ENCODE measurements around the gene MPHOSPH10. TPM values are rescaled to one million over a fixed set of nuclear protein-coding genes. Genes with fewer than 3 reads are reported as not detected.
"Not testable (repeated sequence)": the region's sequence is repeated elsewhere in the genome, so short reads cannot be mapped to it uniquely, and the experiment has no call there.

Gene MPHOSPH10
- polyA plus RNA-seq, 1 donor, result 34.4 TPM

DNA sequence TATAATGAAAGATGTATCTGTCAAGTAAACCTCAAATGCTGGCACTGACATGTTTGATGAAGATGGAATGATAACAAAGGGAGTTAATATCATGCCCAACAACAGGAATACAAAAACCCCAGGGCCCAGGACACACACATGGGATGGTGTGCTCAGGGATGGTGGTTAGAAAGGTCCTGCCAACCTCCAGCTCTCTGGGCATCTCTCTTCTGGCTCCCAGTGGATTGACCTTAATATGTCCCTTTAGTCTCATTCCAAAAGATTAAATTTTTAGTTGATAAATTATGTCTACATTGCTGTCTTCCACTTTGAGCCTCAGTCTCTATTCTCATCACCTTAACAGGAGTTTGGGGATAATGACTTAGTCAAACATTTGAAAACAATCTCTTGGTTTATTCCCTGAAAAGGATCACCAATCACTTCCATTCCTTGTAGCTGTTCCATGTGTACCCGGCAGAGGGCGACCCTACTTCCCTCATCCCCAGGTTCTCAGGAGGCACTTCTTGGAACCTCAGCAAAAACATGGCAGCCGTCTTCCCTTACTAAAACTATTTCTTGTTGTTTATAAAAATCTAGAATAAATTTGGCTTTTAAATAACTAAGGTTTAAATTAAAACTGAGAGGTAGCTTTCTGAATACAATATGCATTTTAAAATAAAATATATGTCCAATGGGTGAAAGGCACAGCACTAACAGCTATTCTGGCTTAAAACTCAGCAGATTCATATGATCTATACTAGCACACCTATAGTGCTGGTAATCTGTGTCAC lies 30.1 kb upstream of the MPHOSPH10 start:
- Histone ChIP-seq H3K4me1 (ENCODE audit: control insufficient read depth, insufficient read depth, low read length) (no peaks in the 10 kb centered on the region), H3K27ac (ENCODE audit: low read length) (no peak overlapping the region), H3K9me3 (ENCODE audit: control insufficient read depth, low read depth, low read length) (no peaks in the 10 kb centered on the region), H3K4me3 (ENCODE audit: low read length) (no peak overlapping the region), H3K36me3 (ENCODE audit: control insufficient read depth, insufficient read depth, low read length) (no peaks in the 10 kb centered on the region), H3K27me3 (ENCODE audit: control insufficient read depth, insufficient read depth, low read length) (no peaks in the 10 kb centered on the region)
- peak; percentile 16 to 30 for DNase-seq
- WGBS (ENCODE audit: insufficient coverage, low lambda C conversion rate), result no CpG with 5 or more reads among the region's 3 CpGs

DNA sequence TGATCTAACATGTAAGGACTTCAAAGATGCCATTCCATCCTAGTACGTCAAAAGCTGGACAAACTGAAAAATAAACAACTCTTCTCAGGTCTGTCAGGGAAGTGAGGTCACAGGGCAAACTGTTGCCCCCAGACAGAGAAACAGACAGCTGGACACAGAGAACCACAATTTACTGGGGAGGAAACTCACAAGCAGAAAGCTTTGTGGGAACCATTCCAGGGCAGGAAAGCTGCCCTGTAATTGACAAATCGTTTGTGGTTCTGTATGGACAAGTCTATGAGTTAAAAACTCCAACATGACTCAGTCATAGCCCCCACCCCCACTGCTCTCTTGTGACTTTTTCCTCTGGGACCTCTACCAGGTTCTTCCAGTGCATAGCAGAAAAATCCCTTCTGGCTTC lies 28.8 kb upstream of the MPHOSPH10 start:
- no peaks in the 10 kb centered on the region for H3K4me1 ChIP-seq (ENCODE audit: control insufficient read depth, insufficient read depth, low read length)
- no peak overlapping the region for H3K4me3 ChIP-seq (ENCODE audit: low read length)
- no peaks in the 10 kb centered on the region for H3K36me3 ChIP-seq (ENCODE audit: control insufficient read depth, insufficient read depth, low read length)
- H3K9me3 ChIP-seq (ENCODE audit: control insufficient read depth, low read depth, low read length), result no peaks in the 10 kb centered on the region
- H3K27ac ChIP-seq (ENCODE audit: low read length), result no peak overlapping the region
- DNase-seq, result no peak
- WGBS (ENCODE audit: insufficient coverage, low lambda C conversion rate), result no CpG with 5 or more reads among the region's 2 CpGs
- no peaks in the 10 kb centered on the region for H3K27me3 ChIP-seq (ENCODE audit: control insufficient read depth, insufficient read depth, low read length)

DNA sequence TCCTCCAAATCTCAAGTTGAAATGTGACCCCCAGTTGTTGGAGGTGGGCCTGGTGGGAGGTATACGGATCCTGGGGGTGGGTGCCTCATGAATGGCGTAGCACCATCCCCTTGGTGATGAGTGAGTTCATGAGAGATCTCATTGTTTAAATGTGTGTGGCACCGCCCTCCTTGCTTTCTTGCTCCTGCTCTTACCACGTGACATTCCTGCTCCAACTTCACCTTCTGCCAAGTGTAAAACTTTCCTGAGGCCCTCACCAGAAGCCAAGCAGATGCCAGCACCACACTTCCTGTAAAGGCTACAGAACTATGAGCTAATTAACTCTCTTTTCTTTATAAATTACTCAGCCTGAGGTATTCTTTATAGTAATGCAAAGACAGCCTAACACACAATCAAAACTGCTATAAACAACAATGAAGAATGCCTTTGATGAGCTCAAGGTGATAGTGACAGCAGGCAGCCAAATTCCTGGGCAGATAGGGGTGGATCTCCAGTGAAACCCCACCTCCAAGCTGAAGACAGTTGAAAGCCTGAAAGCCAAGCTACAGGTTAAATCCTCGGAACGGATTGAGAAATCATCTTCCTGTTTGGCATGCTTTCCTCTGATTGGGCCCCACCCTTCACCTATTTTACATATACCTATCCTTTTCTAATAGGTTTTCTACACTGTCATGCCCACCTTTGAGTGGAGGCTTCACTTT lies 27.3 kb upstream of the MPHOSPH10 start:
- no peaks in the 10 kb centered on the region for H3K9me3 ChIP-seq (ENCODE audit: control insufficient read depth, low read depth, low read length)
- DNase-seq, result no peak
- no peaks in the 10 kb centered on the region for H3K4me1 ChIP-seq (ENCODE audit: control insufficient read depth, insufficient read depth, low read length)
- no peak overlapping the region for H3K4me3 ChIP-seq (ENCODE audit: low read length)
- WGBS (ENCODE audit: insufficient coverage, low lambda C conversion rate), result 100% methylated on average over 1 of the region's 6 CpGs
- no peak overlapping the region for H3K27ac ChIP-seq (ENCODE audit: low read length)
- H3K27me3 ChIP-seq (ENCODE audit: control insufficient read depth, insufficient read depth, low read length), result no peaks in the 10 kb centered on the region
- H3K36me3 ChIP-seq (ENCODE audit: control insufficient read depth, insufficient read depth, low read length), result no peaks in the 10 kb centered on the region

DNA sequence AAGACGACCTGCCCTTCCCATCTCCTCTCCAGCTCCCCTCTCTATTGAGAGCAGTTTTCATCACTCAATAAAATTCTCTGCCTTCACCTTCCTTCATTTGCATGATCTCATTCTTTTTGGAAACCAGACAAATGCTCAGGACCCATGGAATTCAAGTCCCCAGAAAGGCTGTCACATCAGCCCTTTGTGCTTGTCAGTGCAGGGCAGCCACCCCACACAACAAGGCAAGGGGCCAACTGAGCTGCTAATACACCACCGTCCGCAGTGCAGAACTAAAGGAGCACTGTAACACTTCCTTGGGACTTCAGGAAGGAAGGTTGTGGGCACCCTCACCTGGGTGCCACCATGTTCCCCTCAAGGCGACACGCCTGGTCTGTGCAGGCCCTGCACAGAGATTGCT lies 26.6 kb upstream of the MPHOSPH10 start:
- DNase-seq, result no peak
- WGBS (ENCODE audit: insufficient coverage, low lambda C conversion rate), result no CpG with 5 or more reads among the region's 5 CpGs
- Histone ChIP-seq H3K27me3 (ENCODE audit: control insufficient read depth, insufficient read depth, low read length) (no peaks in the 10 kb centered on the region), H3K4me3 (ENCODE audit: low read length) (no peak overlapping the region), H3K4me1 (ENCODE audit: control insufficient read depth, insufficient read depth, low read length) (no peaks in the 10 kb centered on the region), H3K36me3 (ENCODE audit: control insufficient read depth, insufficient read depth, low read length) (no peaks in the 10 kb centered on the region), H3K27ac (ENCODE audit: low read length) (no peak overlapping the region), H3K9me3 (ENCODE audit: control insufficient read depth, low read depth, low read length) (no peaks in the 10 kb centered on the region)

DNA sequence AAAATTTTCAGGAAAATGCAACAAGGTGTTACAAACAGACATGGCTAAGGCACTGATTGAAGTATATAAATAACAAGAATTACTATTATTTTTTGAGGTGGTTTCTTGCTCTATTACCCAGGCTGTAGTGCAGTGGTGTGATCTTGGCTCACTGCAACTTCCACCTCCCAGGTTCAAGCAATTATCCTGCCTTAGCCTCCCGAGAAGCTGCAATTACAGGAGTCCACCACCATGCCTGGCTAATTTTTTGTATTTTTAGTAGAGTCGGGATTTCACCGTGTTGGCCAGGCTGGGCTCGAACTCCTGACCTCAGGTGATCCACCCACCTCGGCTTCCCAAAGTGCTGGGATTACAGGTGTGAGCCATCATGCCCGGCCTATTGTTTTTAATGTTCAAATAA lies 24.0 kb upstream of the MPHOSPH10 start:
- not testable (repeated sequence) for H3K9me3 ChIP-seq (ENCODE audit: control insufficient read depth, low read depth, low read length); H3K4me1 ChIP-seq (ENCODE audit: control insufficient read depth, insufficient read depth, low read length); H3K27me3 ChIP-seq (ENCODE audit: control insufficient read depth, insufficient read depth, low read length); H3K27ac ChIP-seq (ENCODE audit: low read length); DNase-seq; H3K4me3 ChIP-seq (ENCODE audit: low read length); H3K36me3 ChIP-seq (ENCODE audit: control insufficient read depth, insufficient read depth, low read length)
- 93% methylated on average over 3 of the region's 6 CpGs for WGBS (ENCODE audit: insufficient coverage, low lambda C conversion rate)

DNA sequence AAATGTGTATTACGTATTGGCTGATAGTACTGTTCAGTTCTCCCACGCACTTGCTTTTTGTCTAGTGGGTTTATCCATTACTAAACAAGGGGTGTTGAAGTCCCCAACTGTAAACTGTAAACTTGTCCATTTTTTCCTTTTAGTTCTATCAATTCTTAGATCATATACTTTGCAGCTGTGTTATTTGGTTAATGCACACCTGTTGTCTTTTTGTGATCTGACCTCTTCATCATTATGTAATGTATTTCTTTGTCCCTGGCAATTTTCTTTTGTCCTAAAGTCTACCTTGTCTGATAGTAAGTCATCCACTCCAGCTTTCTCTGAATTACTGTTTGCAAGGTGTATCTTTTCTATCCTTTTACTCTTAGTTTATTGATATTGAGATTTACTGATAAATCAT lies 22.3 kb upstream of the MPHOSPH10 start:
- no peaks in the 10 kb centered on the region for H3K4me1 ChIP-seq (ENCODE audit: control insufficient read depth, insufficient read depth, low read length)
- H3K9me3 ChIP-seq (ENCODE audit: control insufficient read depth, low read depth, low read length), result no peaks in the 10 kb centered on the region
- no peak for DNase-seq
- peaks cover 11% of the 10 kb centered on the region for H3K36me3 ChIP-seq (ENCODE audit: control insufficient read depth, insufficient read depth, low read length)
- no peak overlapping the region for H3K4me3 ChIP-seq (ENCODE audit: low read length)
- no peak overlapping the region for H3K27ac ChIP-seq (ENCODE audit: low read length)
- H3K27me3 ChIP-seq (ENCODE audit: control insufficient read depth, insufficient read depth, low read length), result no peaks in the 10 kb centered on the region
- WGBS (ENCODE audit: insufficient coverage, low lambda C conversion rate), result 80% methylated on average over 1 of the region's 2 CpGs

DNA sequence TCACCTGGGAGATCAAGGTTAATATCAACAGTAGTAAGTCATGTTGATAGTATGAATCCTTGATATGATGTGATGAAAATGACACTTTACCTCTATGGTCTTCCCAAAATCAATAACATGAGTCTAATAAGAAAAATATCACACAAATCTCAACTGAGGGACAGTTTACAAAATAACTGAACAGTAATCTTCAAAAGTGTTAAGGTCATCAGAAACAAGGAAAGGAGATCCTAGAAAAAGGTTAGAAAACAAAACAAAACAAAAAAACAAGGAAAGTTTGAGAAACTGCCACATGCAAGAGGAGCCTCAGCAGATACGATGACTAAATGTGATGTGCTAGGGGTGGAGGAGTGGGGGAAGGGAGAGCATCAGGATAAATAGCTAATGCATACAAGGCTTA lies 16.6 kb upstream of the MPHOSPH10 start:
- DNase-seq, result no peak
- no peaks in the 10 kb centered on the region for H3K27me3 ChIP-seq (ENCODE audit: control insufficient read depth, insufficient read depth, low read length)
- no peak overlapping the region for H3K4me3 ChIP-seq (ENCODE audit: low read length)
- no CpG with 5 or more reads among the region's 1 CpG for WGBS (ENCODE audit: insufficient coverage, low lambda C conversion rate)
- H3K9me3 ChIP-seq (ENCODE audit: control insufficient read depth, low read depth, low read length), result no peaks in the 10 kb centered on the region
- H3K36me3 ChIP-seq (ENCODE audit: control insufficient read depth, insufficient read depth, low read length), result peaks cover 40% of the 10 kb centered on the region
- H3K27ac ChIP-seq (ENCODE audit: low read length), result no peak overlapping the region
- no peaks in the 10 kb centered on the region for H3K4me1 ChIP-seq (ENCODE audit: control insufficient read depth, insufficient read depth, low read length)

DNA sequence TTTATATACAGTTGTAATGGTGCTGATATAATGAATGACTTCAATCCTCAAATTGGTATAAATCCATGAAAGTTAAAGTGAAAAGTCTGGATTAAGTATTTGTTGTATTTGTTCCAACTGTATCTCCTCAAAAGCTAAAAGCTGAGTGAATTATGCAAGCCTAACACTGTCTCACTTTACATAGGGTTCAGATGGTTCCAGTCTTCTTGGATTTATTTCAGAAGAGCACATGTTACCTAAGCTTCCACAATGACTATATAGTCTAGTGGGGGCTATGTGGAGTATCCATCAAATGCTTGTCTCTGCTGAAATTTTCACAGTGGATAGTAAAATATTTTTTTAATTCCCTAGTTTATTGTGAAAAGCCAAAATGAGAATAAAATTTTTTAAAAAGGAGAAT lies 13.4 kb upstream of the MPHOSPH10 start:
- H3K27me3 ChIP-seq (ENCODE audit: control insufficient read depth, insufficient read depth, low read length), result no peaks in the 10 kb centered on the region
- no peak overlapping the region for H3K4me3 ChIP-seq (ENCODE audit: low read length)
- H3K4me1 ChIP-seq (ENCODE audit: control insufficient read depth, insufficient read depth, low read length), result no peaks in the 10 kb centered on the region
- DNase-seq, result no peak
- H3K9me3 ChIP-seq (ENCODE audit: control insufficient read depth, low read depth, low read length), result no peaks in the 10 kb centered on the region
- H3K27ac ChIP-seq (ENCODE audit: low read length), result no peak overlapping the region
- peaks cover 55% of the 10 kb centered on the region for H3K36me3 ChIP-seq (ENCODE audit: control insufficient read depth, insufficient read depth, low read length)

DNA sequence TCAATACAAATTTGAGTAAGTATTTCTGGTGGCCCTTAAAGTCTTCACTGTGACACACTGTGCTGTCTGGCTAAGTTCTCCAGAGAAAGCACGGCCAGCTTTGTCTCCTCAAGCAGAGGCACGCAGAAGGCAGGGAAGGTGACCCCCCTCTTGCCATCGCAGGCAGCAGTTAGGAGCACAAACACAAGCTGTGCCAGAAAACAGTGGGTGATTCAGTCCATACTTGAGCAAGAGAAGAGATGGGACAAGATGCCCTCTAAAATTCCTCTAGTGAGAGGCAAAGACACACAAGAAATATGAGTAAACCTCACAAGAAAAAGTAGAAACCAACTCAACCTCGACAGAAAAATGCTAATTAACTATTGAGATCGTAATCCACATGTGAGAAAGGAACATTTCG lies 10.2 kb upstream of the MPHOSPH10 start:
- Histone ChIP-seq H3K4me1 (ENCODE audit: control insufficient read depth, insufficient read depth, low read length) (no peaks in the 10 kb centered on the region), H3K9me3 (ENCODE audit: control insufficient read depth, low read depth, low read length) (no peaks in the 10 kb centered on the region), H3K4me3 (ENCODE audit: low read length) (no peak overlapping the region), H3K27ac (ENCODE audit: low read length) (no peak overlapping the region), H3K36me3 (ENCODE audit: control insufficient read depth, insufficient read depth, low read length) (peaks cover 52% of the 10 kb centered on the region), H3K27me3 (ENCODE audit: control insufficient read depth, insufficient read depth, low read length) (no peaks in the 10 kb centered on the region)
- WGBS (ENCODE audit: insufficient coverage, low lambda C conversion rate), result 100% methylated on average over 1 of the region's 6 CpGs
- DNase-seq, result no peak

DNA sequence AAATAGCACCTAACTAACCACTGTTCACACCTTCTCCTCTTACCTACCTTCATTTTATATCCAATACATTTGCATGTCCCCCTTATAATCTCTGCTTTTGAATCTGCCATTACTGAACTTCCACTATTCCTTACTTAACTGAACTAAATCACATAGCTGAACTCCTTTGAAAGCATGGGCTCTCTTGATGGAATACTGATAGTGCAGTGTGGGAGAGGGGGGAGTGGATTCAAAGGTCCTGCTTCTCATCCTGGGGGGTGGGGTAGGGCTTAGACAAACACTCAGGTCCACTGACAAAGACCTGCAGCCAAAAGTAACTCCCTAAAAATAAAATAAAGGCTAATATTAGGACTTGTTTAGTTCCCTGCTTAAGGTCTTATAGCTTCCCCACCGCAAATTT lies 9.0 kb upstream of the MPHOSPH10 start:
- Histone ChIP-seq H3K4me3 (ENCODE audit: low read length) (no peak overlapping the region), H3K27me3 (ENCODE audit: control insufficient read depth, insufficient read depth, low read length) (no peaks in the 10 kb centered on the region), H3K27ac (ENCODE audit: low read length) (no peak overlapping the region), H3K9me3 (ENCODE audit: control insufficient read depth, low read depth, low read length) (no peaks in the 10 kb centered on the region), H3K4me1 (ENCODE audit: control insufficient read depth, insufficient read depth, low read length) (no peaks in the 10 kb centered on the region), H3K36me3 (ENCODE audit: control insufficient read depth, insufficient read depth, low read length) (peaks cover 51% of the 10 kb centered on the region)
- no CpG with 5 or more reads among the region's 1 CpG for WGBS (ENCODE audit: insufficient coverage, low lambda C conversion rate)
- DNase-seq, result no peak
